ENCODE measurements around the gene OSCP1. TPM values are rescaled to one million over a fixed set of nuclear protein-coding genes. Genes with fewer than 3 reads are reported as not detected.

The OSCP1 gene
- polyA plus RNA-seq, 1 donor (not counting 4 experiments of a cell fraction or from before 2014, with no cell fraction given), result 9.5 TPM

DNA sequence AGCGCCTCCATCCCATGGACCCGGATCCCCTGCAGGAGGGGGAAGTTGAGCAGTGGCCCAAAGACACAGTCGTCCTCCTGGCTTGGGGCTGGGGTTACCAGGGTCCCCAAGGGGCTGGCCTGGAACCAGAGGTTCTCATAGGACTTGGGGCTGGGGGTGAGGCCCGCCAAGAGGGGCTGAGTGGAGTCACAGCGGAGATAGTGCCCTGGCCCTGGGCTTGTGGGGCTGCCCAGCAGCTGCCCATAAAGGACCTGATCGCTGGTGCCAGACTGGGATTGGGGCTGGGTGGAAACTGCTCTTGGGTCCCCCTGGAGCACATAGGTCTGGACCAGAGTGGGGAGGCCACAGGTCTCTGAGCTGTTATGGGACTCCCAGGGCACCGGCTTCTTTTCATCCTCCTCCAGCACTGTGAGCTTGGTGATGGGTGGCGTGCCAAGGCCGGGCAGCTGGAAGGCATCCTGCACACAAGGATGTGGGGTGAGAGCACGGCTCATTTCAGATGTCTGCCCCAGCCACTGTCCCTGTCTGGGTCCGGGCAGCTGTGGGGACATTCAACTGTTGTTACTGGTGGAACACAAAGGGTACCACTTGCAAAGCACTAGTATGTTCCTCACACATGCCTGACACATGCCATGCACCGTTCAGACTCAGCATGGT is 16.2 kb upstream of the OSCP1 start:
- Histone ChIP-seq H3K79me2 (ENCODE audit: control insufficient read depth, insufficient read depth, low read length) (peaks cover 17% of the 10 kb centered on the region), H3K9ac (ENCODE audit: control insufficient read depth, extremely low read depth, insufficient read depth, low read length) (no peak overlapping the region), H3K27me3 (ENCODE audit: control insufficient read depth, extremely low read depth, insufficient read depth, low read length) (no peaks in the 10 kb centered on the region), H3K4me3 (ENCODE audit: control insufficient read depth in 2 of 3, extremely low read depth in 1 of 3, insufficient read depth in 2 of 3, low read depth in 1 of 3, low read length in 3 of 3) (no peak overlapping the region), H3K4me2 (ENCODE audit: control insufficient read depth, extremely low read depth, insufficient read depth, low read depth, low read length) (no peak overlapping the region), H2AFZ (ENCODE audit: control insufficient read depth, low read length) (no peak overlapping the region), H3K9me3 (ENCODE audit: control insufficient read depth, low read depth, low read length) (no peaks in the 10 kb centered on the region), H3K9me1 (ENCODE audit: control insufficient read depth, extremely low read depth, insufficient read depth, low read length) (no peaks in the 10 kb centered on the region), H3K36me3 (ENCODE audit: control insufficient read depth in 2 of 2, extremely low read depth in 1 of 2, insufficient read depth in 2 of 2, low read length in 2 of 2) (peaks cover 6 to 10% of the 10 kb centered on the region in 2 experiments), H3K4me1 (ENCODE audit: control insufficient read depth, extremely low read depth, insufficient read depth, low read length) (peaks cover 17% of the 10 kb centered on the region), H4K20me1 (ENCODE audit: control insufficient read depth, extremely low read depth, insufficient read depth, low read length) (no peaks in the 10 kb centered on the region), H3K27ac (ENCODE audit: control insufficient read depth, insufficient read depth, low read length) (no peak overlapping the region)
- no peak for DNase-seq (ENCODE audit: low read depth, low spot score)
- dilution Hi-C loops (cut with MboI; ENCODE audit: extremely low pct_ligation_motif_present, low sequenced_read_pairs), result no loop called here
- TF ChIP-seq, protein P1, sequence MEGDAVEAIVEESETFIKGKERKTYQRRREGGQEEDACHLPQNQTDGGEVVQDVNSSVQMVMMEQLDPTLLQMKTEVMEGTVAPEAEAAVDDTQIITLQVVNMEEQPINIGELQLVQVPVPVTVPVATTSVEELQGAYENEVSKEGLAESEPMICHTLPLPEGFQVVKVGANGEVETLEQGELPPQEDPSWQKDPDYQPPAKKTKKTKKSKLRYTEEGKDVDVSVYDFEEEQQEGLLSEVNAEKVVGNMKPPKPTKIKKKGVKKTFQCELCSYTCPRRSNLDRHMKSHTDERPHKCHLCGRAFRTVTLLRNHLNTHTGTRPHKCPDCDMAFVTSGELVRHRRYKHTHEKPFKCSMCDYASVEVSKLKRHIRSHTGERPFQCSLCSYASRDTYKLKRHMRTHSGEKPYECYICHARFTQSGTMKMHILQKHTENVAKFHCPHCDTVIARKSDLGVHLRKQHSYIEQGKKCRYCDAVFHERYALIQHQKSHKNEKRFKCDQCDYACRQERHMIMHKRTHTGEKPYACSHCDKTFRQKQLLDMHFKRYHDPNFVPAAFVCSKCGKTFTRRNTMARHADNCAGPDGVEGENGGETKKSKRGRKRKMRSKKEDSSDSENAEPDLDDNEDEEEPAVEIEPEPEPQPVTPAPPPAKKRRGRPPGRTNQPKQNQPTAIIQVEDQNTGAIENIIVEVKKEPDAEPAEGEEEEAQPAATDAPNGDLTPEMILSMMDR (optimal IDR thresholded peaks at IDR 0.05 in 1 of 3, IDR thresholded peaks at IDR 0.05 in 1 of 3, conservative IDR thresholded peaks at IDR 0.05 in 1 of 3; ENCODE audit: extremely low read depth in 1 of 3, insufficient read depth in 2 of 3, low read length in 3 of 3), result no peak
- no peak for TF ChIP-seq EZH2 (IDR thresholded peaks at IDR 0.05; ENCODE audit: low read length)
- FAIRE-seq, result peak; percentile 20

DNA sequence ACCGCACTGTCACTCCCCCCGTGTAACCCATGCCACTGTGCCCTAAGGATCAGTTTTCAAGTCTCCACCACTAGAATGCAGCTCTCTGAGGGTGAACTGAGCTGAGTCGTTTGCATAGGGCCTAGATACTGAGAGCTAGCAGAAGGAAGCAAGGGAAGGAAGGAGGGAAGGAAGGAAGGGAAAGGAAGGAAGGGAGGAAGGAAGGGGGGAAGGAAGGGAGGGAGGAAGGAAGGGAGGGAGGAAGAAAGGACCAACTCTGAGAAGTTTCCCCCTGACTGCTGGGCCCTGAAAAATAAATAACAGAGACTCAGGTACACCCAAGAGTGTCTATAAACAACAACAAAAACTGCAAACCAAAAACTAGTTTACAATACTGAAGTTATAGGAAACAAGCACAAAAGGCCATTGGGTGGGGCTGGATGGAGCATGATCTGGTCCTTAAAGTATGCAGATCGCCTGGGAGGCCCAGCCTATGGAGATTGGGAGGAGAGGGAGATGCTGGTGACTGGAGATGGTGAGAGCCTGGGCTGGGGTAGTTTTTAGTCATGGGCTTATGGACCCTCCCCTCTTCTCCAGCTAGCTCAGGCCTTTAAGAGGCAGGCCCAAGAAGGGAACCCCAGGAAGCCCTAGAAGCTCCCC is 15.6 kb upstream of the OSCP1 start:
- Histone ChIP-seq H3K9me1 (ENCODE audit: control insufficient read depth, extremely low read depth, insufficient read depth, low read length) (no peaks in the 10 kb centered on the region), H3K9ac (ENCODE audit: control insufficient read depth, extremely low read depth, insufficient read depth, low read length) (no peak overlapping the region), H3K27ac (ENCODE audit: control insufficient read depth, insufficient read depth, low read length) (no peak overlapping the region), H4K20me1 (ENCODE audit: control insufficient read depth, extremely low read depth, insufficient read depth, low read length) (no peaks in the 10 kb centered on the region), H3K36me3 (ENCODE audit: control insufficient read depth in 2 of 2, extremely low read depth in 1 of 2, insufficient read depth in 2 of 2, low read length in 2 of 2) (peaks cover 9 to 17% of the 10 kb centered on the region in 2 experiments), H3K27me3 (ENCODE audit: control insufficient read depth, extremely low read depth, insufficient read depth, low read length) (no peaks in the 10 kb centered on the region), H2AFZ (ENCODE audit: control insufficient read depth, low read length) (peak overlapping the region; percentile 72), H3K9me3 (ENCODE audit: control insufficient read depth, low read depth, low read length) (no peaks in the 10 kb centered on the region), H3K4me1 (ENCODE audit: control insufficient read depth, extremely low read depth, insufficient read depth, low read length) (peaks cover 17% of the 10 kb centered on the region), H3K79me2 (ENCODE audit: control insufficient read depth, insufficient read depth, low read length) (peaks cover 17% of the 10 kb centered on the region), H3K4me2 (ENCODE audit: control insufficient read depth, extremely low read depth, insufficient read depth, low read depth, low read length) (peak overlapping the region; percentile 22), H3K4me3 (ENCODE audit: control insufficient read depth in 2 of 3, extremely low read depth in 1 of 3, insufficient read depth in 2 of 3, low read depth in 1 of 3, low read length in 3 of 3) (no peak overlapping the region)
- dilution Hi-C loops (cut with MboI; ENCODE audit: extremely low pct_ligation_motif_present, low sequenced_read_pairs), result no loop called here
- FAIRE-seq (no peak), DNase-seq (ENCODE audit: low read depth, low spot score) (no peak)
- no peak for TF ChIP-seq EZH2 (IDR thresholded peaks at IDR 0.05; ENCODE audit: low read length)
- TF ChIP-seq, protein P1 (optimal IDR thresholded peaks at IDR 0.05 in 1 of 3, IDR thresholded peaks at IDR 0.05 in 1 of 3, conservative IDR thresholded peaks at IDR 0.05 in 1 of 3; ENCODE audit: extremely low read depth in 1 of 3, insufficient read depth in 2 of 3, low read length in 3 of 3), result no peak
